WERI-Rb-1 (cell line): ENCODE data around the gene RHOT2.
"Not testable (repeated sequence)": the region's sequence is repeated elsewhere in the genome, so short reads cannot be mapped to it uniquely, and the experiment has no call there.

ENCODE experiments used
- DNase-seq: peaks from one replicate; pipeline ENCODE4 v3.0.0-alpha.2; 2020
- H3K27ac ChIP-seq: fragments of 250-450 bp; sonication (Bioruptor Pico); 2 replicates; pipeline ENCODE4 v1.5.1; 2020; ENCODE audit warnings: mild to moderate bottlenecking, moderate library complexity
- H3K27me3 ChIP-seq: fragments of 250-450 bp; sonication (Bioruptor Pico); 2 replicates; pipeline ENCODE4 v1.5.1; 2021; ENCODE audit warnings: mild to moderate bottlenecking, low read depth, moderate library complexity; ENCODE audit not compliant: insufficient read depth, severe bottlenecking
- H3K36me3 ChIP-seq: fragments of 250-450 bp; sonication (Bioruptor Pico); 2 replicates; pipeline ENCODE4 v1.5.1; 2020; ENCODE audit warnings: mild to moderate bottlenecking, moderate library complexity
- H3K4me3 ChIP-seq: 2 replicates; pipeline ENCODE4 v1.5.1; 2011; ENCODE audit warnings: low read depth, mild to moderate bottlenecking, control low read depth, low read length
- H3K9me3 ChIP-seq: fragments of 250-450 bp; sonication (Bioruptor Pico); 2 replicates; pipeline ENCODE4 v1.5.1; 2021; ENCODE audit warnings: mild to moderate bottlenecking, moderate library complexity; ENCODE audit not compliant: severe bottlenecking
- TF ChIP-seq, protein P1 (sequence below): IDR thresholded peaks from 2 replicates; pipeline ENCODE4 v1.5.1; 2011; ENCODE audit warnings: low read depth, mild to moderate bottlenecking, control low read depth, inconsistent platforms, low read length

Gene RHOT2

GRCh38 chr16:711084-711483 lies 43.2 kb downstream of the RHOT2 start:
- TF ChIP-seq, protein P1, sequence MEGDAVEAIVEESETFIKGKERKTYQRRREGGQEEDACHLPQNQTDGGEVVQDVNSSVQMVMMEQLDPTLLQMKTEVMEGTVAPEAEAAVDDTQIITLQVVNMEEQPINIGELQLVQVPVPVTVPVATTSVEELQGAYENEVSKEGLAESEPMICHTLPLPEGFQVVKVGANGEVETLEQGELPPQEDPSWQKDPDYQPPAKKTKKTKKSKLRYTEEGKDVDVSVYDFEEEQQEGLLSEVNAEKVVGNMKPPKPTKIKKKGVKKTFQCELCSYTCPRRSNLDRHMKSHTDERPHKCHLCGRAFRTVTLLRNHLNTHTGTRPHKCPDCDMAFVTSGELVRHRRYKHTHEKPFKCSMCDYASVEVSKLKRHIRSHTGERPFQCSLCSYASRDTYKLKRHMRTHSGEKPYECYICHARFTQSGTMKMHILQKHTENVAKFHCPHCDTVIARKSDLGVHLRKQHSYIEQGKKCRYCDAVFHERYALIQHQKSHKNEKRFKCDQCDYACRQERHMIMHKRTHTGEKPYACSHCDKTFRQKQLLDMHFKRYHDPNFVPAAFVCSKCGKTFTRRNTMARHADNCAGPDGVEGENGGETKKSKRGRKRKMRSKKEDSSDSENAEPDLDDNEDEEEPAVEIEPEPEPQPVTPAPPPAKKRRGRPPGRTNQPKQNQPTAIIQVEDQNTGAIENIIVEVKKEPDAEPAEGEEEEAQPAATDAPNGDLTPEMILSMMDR = no peak
- peaks cover 15% of the 10 kb centered on the region for H3K27me3 ChIP-seq
- no peak overlapping the region for H3K27ac ChIP-seq
- DNase-seq = no peak
- H3K4me3 ChIP-seq = no peak overlapping the region
- no peaks in the 10 kb centered on the region for H3K36me3 ChIP-seq
- H3K9me3 ChIP-seq = no peaks in the 10 kb centered on the region

GRCh38 chr16:711548-712320 lies 43.8 kb downstream of the RHOT2 start:
- H3K36me3 ChIP-seq = no peaks in the 10 kb centered on the region; the same call in 1 of the 2 replicates
- H3K27ac ChIP-seq = no peak overlapping the region
- TF ChIP-seq, protein P1 = peak; percentile 96
- H3K9me3 ChIP-seq = no peaks in the 10 kb centered on the region
- peaks cover 12% of the 10 kb centered on the region for H3K27me3 ChIP-seq
- no peak overlapping the region for H3K4me3 ChIP-seq
- DNase-seq = peak; percentile 83

DNA sequence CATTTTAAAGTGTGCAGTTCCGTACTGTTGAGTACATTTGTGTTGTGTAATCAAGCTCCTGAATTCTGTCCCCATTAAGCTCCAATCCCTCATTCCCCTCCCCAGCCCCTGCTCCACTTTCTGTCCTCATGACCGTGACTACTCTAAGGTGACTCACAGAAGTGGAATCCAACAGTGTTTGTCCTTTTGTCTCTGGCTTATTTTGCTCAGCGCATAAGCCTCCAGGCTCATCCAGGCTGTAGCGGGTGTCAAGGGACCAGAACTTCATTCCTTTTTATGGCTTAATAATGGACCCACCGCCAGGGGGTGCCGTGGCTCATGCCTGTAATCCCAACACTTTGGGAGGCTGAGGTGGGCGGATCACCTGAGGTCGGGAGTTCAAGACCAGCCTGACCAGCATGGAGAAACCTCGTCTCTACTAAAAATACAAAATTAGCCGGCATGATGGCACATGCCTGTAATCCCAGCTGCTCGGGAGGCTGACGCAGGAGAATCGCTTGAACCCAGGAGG lies 44.9 kb downstream of the RHOT2 start:
- H3K9me3 ChIP-seq, H3K36me3 ChIP-seq, H3K4me3 ChIP-seq, H3K27ac ChIP-seq: not testable (repeated sequence)
- peak; percentile 79 for DNase-seq
- TF ChIP-seq, protein P1 = peak; percentile 45
- H3K27me3 ChIP-seq = peaks cover 12% of the 10 kb centered on the region

DNA sequence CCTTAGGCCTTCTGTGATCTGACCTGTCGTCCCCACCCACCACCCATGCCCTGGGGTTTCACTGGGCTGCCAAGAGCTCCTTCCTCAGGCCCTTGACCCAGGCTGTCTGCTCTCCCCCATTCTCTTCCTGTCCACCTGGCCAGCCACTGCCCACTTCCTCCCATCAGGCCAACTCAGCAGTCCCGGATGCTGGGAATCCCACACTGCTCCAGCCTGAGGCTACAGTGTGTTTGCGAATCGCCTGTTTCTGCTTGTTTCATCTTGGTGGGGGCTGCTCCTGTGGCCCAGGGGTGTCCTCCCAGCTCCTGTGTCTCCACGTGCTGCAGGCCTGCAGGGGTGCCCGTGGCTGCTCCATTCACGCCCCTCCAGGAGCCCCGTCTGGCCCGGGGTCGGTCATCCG lies 46.1 kb downstream of the RHOT2 start:
- TF ChIP-seq, protein P1 = no peak
- DNase-seq = no peak
- Histone ChIP-seq H3K4me3 (no peak overlapping the region), H3K36me3 (no peaks in the 10 kb centered on the region; the same call in 1 of the 2 replicates), H3K27ac (no peak overlapping the region), H3K27me3 (peaks cover 10% of the 10 kb centered on the region), H3K9me3 (no peaks in the 10 kb centered on the region)

DNA sequence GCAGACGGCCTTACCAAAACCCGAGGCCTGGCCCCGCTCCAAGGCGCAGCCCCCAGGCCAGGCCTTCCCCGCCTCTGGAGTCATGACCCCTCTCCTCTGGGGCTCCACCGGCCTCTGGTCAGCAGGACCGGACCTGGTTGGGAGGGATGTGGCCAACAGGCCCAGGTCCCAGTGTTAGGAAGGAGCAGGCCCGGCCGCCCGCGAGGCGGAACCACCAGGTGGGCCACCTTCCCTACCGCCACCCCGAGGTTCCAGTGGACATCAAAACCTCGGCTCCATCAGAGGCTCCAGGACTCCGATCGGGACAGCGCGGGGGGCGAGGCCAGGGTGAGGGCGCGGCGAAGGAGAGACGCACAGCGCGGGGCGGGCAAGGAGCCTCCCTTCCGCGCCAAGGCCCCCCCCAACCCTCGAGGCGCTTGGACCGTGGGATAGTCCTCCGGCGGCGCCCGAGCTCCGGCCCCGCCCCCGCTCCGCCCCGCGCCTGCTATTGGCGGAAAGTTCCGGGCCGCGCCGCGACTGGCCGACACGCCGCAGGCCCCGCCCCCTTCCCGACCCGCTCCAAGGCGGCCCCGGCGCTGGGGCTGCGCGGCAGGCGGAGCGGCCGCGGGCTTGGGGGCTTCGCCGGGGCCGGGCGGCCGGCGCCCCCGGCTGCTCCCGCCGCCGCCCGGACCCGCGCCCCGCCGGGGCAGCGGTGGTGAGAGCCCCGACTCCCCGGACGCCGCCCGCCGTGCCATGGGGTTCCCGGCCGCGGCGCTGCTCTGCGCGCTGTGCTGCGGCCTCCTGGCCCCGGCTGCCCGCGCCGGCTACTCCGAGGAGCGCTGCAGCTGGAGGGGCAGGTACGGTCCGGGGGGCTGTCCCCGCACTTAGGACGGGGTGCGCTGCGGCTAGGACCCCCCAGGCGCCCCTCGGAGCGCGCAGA lies 46.9 kb downstream of the RHOT2 start, which contains the start of gene METRN:
Gene METRN (plus strand): TSS at position 561 of the 919 bp plus-strand sequence. CDS start 172 bp downstream, at position 733.
- DNase-seq = peak; percentile 91
- peak within 1 kb of the TSS; percentile 59 for H3K4me3 ChIP-seq
- no peaks in the 10 kb centered on the region; the same call in 1 of the 2 replicates for H3K36me3 ChIP-seq
- peak within 1 kb of the TSS; percentile 21; the same call in 1 of the 2 replicates for H3K27ac ChIP-seq
- no peaks in the 10 kb centered on the region for H3K9me3 ChIP-seq
- peaks cover 3% of the 10 kb centered on the region for H3K27me3 ChIP-seq
- TF ChIP-seq, protein P1 = no peak
